GM10248 (cell line): Measurements from ENCODE around the gene ITGB6.

Source experiments
- CTCF ChIA-PET: fragments of 300-600 bp; sonication (Branson Sonifier 250); formaldehyde crosslinking; extraction: SDS; loops from one replicate; lab custom pipeline; 2021; ENCODE audit warnings: antibody characterized with exemption; lab: Yijun Ruan, JAX
- POLR2A ChIA-PET: fragments of 350-650 bp; sonication (Branson Sonifier 250); formaldehyde crosslinking; extraction: SDS; loops from one replicate; lab custom pipeline; 2020; ENCODE audit warnings: antibody characterized with exemption; lab: Yijun Ruan, JAX
- DNase-seq: peaks from one replicate; pipeline ENCODE4 v3.0.0; 2012; ENCODE audit errors: extremely low spot score
- TF ChIP-seq, protein P1 (sequence below): IDR thresholded peaks from 2 replicates; pipeline ENCODE4 v1.5.1; 2012; ENCODE audit warnings: mild to moderate bottlenecking, low read depth; ENCODE audit errors: extremely low read depth, missing control alignments, control extremely low read depth

ITGB6 gene

DNA sequence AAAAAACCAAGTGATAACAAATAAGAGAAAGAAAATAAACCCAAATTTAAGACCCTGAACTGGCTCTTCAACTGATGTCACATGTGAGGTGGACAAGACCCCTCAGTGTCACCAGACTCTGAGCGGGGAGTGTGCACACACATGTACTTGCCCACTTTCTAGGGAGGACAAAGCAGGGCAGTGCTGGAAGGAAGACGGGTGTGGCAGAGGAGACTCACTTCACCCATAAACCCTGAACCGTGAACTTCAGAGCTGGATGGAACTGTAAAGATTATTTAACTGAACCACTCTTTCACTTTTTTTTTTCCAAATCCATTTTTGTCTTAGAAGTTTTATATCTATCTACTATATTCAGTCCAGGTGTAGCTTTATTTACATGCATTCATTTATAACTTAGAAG is 149.9 kb downstream of the ITGB6 start:
- DNase-seq = no peak
- ChIA-PET CTCF (interaction anchor here (1.4 kb wide), 1 partner anchor 9 kb away, joined by 3 read pairs; no protein-coding TSS in a partner anchor), POLR2A (no interaction called here)
- TF ChIP-seq, protein P1, sequence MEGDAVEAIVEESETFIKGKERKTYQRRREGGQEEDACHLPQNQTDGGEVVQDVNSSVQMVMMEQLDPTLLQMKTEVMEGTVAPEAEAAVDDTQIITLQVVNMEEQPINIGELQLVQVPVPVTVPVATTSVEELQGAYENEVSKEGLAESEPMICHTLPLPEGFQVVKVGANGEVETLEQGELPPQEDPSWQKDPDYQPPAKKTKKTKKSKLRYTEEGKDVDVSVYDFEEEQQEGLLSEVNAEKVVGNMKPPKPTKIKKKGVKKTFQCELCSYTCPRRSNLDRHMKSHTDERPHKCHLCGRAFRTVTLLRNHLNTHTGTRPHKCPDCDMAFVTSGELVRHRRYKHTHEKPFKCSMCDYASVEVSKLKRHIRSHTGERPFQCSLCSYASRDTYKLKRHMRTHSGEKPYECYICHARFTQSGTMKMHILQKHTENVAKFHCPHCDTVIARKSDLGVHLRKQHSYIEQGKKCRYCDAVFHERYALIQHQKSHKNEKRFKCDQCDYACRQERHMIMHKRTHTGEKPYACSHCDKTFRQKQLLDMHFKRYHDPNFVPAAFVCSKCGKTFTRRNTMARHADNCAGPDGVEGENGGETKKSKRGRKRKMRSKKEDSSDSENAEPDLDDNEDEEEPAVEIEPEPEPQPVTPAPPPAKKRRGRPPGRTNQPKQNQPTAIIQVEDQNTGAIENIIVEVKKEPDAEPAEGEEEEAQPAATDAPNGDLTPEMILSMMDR = no peak
